ENCODE data around the gene RTN4R.
"Not testable (repeated sequence)": the region's sequence is repeated elsewhere in the genome, so short reads cannot be mapped to it uniquely, and the experiment has no call there.

DNA sequence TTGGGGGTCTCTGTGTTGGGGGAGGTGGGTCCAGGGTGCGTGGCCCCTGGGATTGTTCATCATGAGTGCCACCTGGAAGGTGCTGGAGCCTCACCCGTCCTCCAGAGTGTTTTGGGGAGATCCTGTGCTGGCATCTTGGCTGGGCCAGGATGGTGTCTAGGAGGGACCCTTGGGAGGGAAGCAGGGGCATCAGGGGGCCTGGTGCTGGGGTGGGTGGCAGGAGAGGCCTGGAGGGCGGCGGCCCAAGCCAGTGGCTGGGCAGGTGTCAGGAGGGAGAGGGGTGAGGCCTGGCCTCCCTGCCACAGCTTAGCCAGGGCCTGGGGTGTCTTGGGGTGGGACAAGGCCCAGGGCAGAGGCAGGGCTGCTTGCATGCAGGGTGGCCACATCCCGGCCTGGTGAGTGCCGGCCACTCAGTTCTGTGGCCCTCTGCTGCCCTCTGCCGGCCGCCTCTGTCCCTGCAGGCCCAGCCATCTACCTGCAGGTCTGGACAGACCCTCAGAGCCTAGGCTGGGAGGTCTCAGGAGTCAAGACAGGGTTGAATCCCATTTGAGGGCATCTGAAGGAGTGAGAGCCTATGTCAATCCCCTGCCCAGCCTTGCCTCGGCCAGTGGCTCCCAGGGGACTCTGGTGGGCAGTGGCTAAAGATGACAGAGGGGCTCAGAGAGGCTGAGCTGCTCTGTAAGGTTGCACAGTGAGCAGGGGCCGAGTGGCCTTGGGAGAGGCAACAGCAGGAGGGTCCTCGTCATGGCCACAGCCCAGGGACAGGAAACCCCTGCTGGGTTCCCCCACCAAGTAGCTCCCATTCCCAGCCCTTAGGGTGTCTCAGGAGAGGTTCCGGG lies 17.6 kb upstream of the RTN4R start:
- TF ChIP-seq, protein P1, sequence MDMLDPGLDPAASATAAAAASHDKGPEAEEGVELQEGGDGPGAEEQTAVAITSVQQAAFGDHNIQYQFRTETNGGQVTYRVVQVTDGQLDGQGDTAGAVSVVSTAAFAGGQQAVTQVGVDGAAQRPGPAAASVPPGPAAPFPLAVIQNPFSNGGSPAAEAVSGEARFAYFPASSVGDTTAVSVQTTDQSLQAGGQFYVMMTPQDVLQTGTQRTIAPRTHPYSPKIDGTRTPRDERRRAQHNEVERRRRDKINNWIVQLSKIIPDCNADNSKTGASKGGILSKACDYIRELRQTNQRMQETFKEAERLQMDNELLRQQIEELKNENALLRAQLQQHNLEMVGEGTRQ (CRISPR knock-in tag; IDR thresholded peaks at IDR 0.05), result not testable (repeated sequence)
- TF ChIP-seq, protein P2, sequence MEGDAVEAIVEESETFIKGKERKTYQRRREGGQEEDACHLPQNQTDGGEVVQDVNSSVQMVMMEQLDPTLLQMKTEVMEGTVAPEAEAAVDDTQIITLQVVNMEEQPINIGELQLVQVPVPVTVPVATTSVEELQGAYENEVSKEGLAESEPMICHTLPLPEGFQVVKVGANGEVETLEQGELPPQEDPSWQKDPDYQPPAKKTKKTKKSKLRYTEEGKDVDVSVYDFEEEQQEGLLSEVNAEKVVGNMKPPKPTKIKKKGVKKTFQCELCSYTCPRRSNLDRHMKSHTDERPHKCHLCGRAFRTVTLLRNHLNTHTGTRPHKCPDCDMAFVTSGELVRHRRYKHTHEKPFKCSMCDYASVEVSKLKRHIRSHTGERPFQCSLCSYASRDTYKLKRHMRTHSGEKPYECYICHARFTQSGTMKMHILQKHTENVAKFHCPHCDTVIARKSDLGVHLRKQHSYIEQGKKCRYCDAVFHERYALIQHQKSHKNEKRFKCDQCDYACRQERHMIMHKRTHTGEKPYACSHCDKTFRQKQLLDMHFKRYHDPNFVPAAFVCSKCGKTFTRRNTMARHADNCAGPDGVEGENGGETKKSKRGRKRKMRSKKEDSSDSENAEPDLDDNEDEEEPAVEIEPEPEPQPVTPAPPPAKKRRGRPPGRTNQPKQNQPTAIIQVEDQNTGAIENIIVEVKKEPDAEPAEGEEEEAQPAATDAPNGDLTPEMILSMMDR (IDR thresholded peaks at IDR 0.05), result peak; percentile 88

All from WTC11 (cell line).